GM12892 (cell line): ENCODE data around the gene SPDYE17.
"Not testable (repeated sequence)": the region's sequence is repeated elsewhere in the genome, so short reads cannot be mapped to it uniquely, and the experiment has no call there.

ENCODE experiments used
- POLR2A ChIP-seq: IDR thresholded peaks from 2 replicates; pipeline ENCODE4 v1.6.1; 2011; ENCODE audit warnings: low read depth, low read length, control low read depth
- POLR2AphosphoS5 ChIP-seq: IDR thresholded peaks from 2 replicates; pipeline ENCODE4 v1.6.1; 2011; ENCODE audit warnings: low read depth, low read length, control low read depth
- TAF1 ChIP-seq: IDR thresholded peaks from 2 replicates; pipeline ENCODE4 v1.6.1; 2011; ENCODE audit warnings: low read depth, mild to moderate bottlenecking, control low read depth, low read length, borderline replicate concordance

- not testable (repeated sequence) for TF ChIP-seq POLR2AphosphoS5, POLR2A, TAF1
Measured at GRCh38 chr7:77006127-77007110, 25.7 kb downstream of the SPDYE17 start.
